Small intestine (tissue), 7 donors: ENCODE data around the gene KCTD19. TPM values are rescaled to one million over a fixed set of nuclear protein-coding genes. Genes with fewer than 3 reads are reported as not detected.

Experiments used
- DNase-seq, 2 donors: peaks; one replicate each; pipeline versions ENCODE4 v3.0.0 to v3.0.0-alpha.2; 2013
- FAIRE-seq: peaks from 2 replicates; lab custom pipeline; 2012; peaks lifted over from hg19 to GRCh38; lab: Jason Lieb, UNC
- H3K27ac ChIP-seq, 3 donors: one replicate each; pipeline ENCODE4 v1.5.1; 2013; ENCODE audit warnings: low read length in 2 of 3, mild to moderate bottlenecking in 2 of 3, control low read depth in 1 of 3, inconsistent platforms in 1 of 3, low read depth in 1 of 3, moderate library complexity in 1 of 3
- H3K27me3 ChIP-seq, 3 donors: one replicate each; pipeline ENCODE4 v1.6.1; 2013; ENCODE audit warnings: low read length in 3 of 3, inconsistent platforms in 1 of 3; ENCODE audit not compliant: control insufficient read depth in 3 of 3, insufficient read depth in 3 of 3
- H3K36me3 ChIP-seq, 3 donors: one replicate each; pipeline ENCODE4 v1.6.1; 2013; ENCODE audit warnings: low read length in 3 of 3, inconsistent platforms in 1 of 3, low read depth in 1 of 3, mild to moderate bottlenecking in 1 of 3, moderate library complexity in 1 of 3; ENCODE audit not compliant: control insufficient read depth in 3 of 3, insufficient read depth in 2 of 3
- H3K4me1 ChIP-seq, 3 donors: one replicate each; pipeline ENCODE4 v1.6.1; 2013; ENCODE audit warnings: low read length in 2 of 3, inconsistent platforms in 1 of 3, low read depth in 1 of 3, mild to moderate bottlenecking in 1 of 3, moderate library complexity in 1 of 3; ENCODE audit not compliant: control insufficient read depth in 3 of 3, insufficient read depth in 2 of 3
- H3K4me3 ChIP-seq, 3 donors: one replicate each; pipeline ENCODE4 v1.5.1; 2013; ENCODE audit warnings: low read length in 3 of 3, control low read depth in 1 of 3, inconsistent platforms in 1 of 3, low read depth in 1 of 3, mild to moderate bottlenecking in 1 of 3, moderate library complexity in 1 of 3
- H3K9me3 ChIP-seq, 2 donors: one replicate each; pipeline ENCODE4 v1.6.1; 2013; ENCODE audit warnings: low read depth in 1 of 2, low read length in 1 of 2; ENCODE audit not compliant: control insufficient read depth in 2 of 2, insufficient read depth in 1 of 2
- WGBS, 3 donors: extraction: QIAGEN DNeasy Blood & Tissue Kit; methylation state at CpG; one replicate each; pipeline ENCODE4 v1.1.7; 2013; 5-methylcytosine and 5-hydroxymethylcytosine counted together
- polyA plus RNA-seq, 4 donors: library from polyadenylated mRNA; stranded (reverse) in 3 of 4; unstranded in 1 of 4; fragments of 200-250 nt in 3 of 4; fragments of 120-200 nt in 1 of 4; gene quantifications; one replicate each; pipeline versions ENCODE4 v1.2.1 to v1.2.3, GENCODE V29; 2013
- donor health status: healthy with polysubstance abuse.
- donor health status: control.
- donor health status: control.
- donor health status: Bipolar disorder and iron deficiency.
- donor health status: healthy.

The KCTD19 gene
- polyA plus RNA-seq, 4 donors = 0.01 to 0.19 TPM; not detected in 2

GRCh38 chr16:67278773-67279295 lies 47.7 kb downstream of the KCTD19 start:
- FAIRE-seq = no peak
- H3K27ac ChIP-seq = peak overlapping the region in 1 of 3 donors; percentile 11

GRCh38 chr16:67277999-67278772 lies 48.4 kb downstream of the KCTD19 start:
- Histone ChIP-seq H3K4me3 (peak overlapping the region in 2 of 3 donors; percentile 51 to 57), H3K27ac (peak overlapping the region in 1 of 3 donors; percentile 24), H3K9me3 (no peaks in the 10 kb centered on the region), H3K36me3 (peaks cover 0 to 32% (median 0%) of the 10 kb centered on the region in 3 donors), H3K27me3 (no peaks in the 10 kb centered on the region), H3K4me1 (peaks cover 0 to 10% (median 4%) of the 10 kb centered on the region in 3 donors)
- 43 to 59% (median 43%) methylated on average over 13 of the region's 13 CpGs for WGBS, 3 donors
- DNase-seq (peak in 1 of 2 donors; percentile 34), FAIRE-seq (no peak)

More at GRCh38 chr16:67278773-67279295, 47.7 kb downstream of the KCTD19 start:
- H3K4me3 ChIP-seq = peak overlapping the region; percentile 51 to 66 (median 57)
- H3K36me3 ChIP-seq = peaks cover 0 to 32% (median 0%) of the 10 kb centered on the region in 3 donors
- H3K9me3 ChIP-seq = no peaks in the 10 kb centered on the region
- DNase-seq = peak in 1 of 2 donors; percentile 34
- peaks cover 0 to 10% (median 4%) of the 10 kb centered on the region in 3 donors for H3K4me1 ChIP-seq
- no peaks in the 10 kb centered on the region for H3K27me3 ChIP-seq
- WGBS, 3 donors = 1 to 2% (median 1%) methylated on average over 19 to 42 of the region's 42 CpGs

DNA sequence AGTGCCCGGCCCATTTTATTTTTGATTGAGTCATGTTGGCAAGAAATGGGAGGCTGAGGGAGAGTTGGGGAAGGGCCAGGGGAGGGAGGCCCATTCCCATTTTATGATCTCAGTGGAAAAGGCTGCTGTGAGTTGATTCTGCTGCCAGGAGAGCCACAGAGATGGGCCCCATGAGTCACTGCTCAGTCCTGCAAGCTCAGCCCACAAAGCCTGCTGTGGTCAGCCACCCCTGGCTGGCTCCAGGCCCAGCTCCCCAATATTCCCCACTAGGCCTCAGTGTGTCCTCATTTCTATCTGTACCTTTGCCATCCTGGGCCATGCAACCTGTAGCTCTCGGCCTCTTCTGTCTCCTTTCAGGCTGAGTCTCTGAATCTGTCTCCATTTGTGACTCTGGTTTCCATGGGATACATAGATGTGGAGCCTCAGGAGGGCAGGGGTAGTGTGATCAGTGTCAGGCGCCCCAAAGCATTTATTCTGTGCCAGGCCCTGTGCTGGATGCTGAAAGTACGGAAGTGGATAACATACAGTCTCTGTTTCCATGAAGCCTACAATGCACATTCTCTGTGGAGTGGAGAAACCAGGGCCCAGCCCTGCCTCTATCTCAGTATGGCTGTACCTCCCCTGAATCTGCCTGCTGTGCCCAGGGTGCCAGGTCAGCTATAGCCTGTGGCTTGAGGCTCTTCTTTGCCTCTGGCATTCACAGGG lies 49.1 kb downstream of the KCTD19 start:
- Histone ChIP-seq H3K27ac (peak overlapping the region in 1 of 3 donors; percentile 24), H3K27me3 (no peaks in the 10 kb centered on the region), H3K9me3 (no peaks in the 10 kb centered on the region), H3K4me3 (no peak overlapping the region), H3K36me3 (peaks cover 0 to 30% (median 0%) of the 10 kb centered on the region in 3 donors), H3K4me1 (peaks cover 0 to 10% (median 4%) of the 10 kb centered on the region in 3 donors)
- DNase-seq (peak in 1 of 2 donors; percentile 28), FAIRE-seq (no peak)
- 85 to 93% (median 89%) methylated on average over 4 of the region's 4 CpGs for WGBS, 3 donors

DNA sequence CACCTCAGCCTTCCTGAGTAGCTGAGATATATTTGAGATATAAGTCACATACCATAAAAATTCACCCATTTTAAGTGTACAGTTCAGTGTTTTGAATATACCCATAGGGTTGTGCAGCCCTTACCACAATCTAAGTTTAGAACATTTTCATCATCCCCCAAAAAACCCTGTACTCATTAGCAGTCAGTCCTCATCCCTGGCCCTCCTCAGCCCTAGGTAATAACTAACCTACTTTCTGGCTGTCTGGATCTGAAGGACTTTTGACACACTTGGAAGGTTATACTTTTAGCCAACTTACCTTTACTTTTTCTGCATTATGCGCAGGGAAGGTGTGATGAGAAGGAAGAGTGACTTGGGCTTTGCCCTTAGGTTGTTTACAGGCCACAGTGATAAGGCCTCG lies 51.2 kb downstream of the KCTD19 start:
- Histone ChIP-seq H3K27ac (no peak overlapping the region), H3K36me3 (peaks cover 0 to 21% (median 0%) of the 10 kb centered on the region in 3 donors), H3K4me1 (peaks cover 0 to 10% (median 4%) of the 10 kb centered on the region in 3 donors), H3K27me3 (no peaks in the 10 kb centered on the region), H3K4me3 (no peak overlapping the region), H3K9me3 (no peaks in the 10 kb centered on the region)
- 58 to 79% (median 74%) methylated on average over 2 of the region's 2 CpGs for WGBS, 3 donors
- DNase-seq (no peak), FAIRE-seq (no peak)

- Histone ChIP-seq H3K27ac (no peak overlapping the region), H3K4me3 (no peak overlapping the region), H3K9me3 (no peaks in the 10 kb centered on the region), H3K36me3 (peaks cover 0 to 7% (median 0%) of the 10 kb centered on the region in 3 donors), H3K4me1 (peaks cover 0 to 10% (median 0%) of the 10 kb centered on the region in 3 donors), H3K27me3 (no peaks in the 10 kb centered on the region)
- FAIRE-seq (no peak), DNase-seq (no peak)
- WGBS, 3 donors = 86 to 91% (median 88%) methylated on average over 4 of the region's 4 CpGs
These were observed 55.1 kb downstream of the KCTD19 start for GRCh38 chr16:67271446-67271845.

GRCh38 chr16:67270931-67271338 lies 55.6 kb downstream of the KCTD19 start:
- Histone ChIP-seq H3K27ac (no peak overlapping the region), H3K9me3 (no peaks in the 10 kb centered on the region), H3K36me3 (peaks cover 0 to 2% (median 0%) of the 10 kb centered on the region in 3 donors), H3K4me1 (peaks cover 0 to 10% (median 0%) of the 10 kb centered on the region in 3 donors), H3K27me3 (no peaks in the 10 kb centered on the region), H3K4me3 (no peak overlapping the region)
- DNase-seq = no peak
- FAIRE-seq = no peak
- 69 to 84% (median 81%) methylated on average over 11 of the region's 11 CpGs for WGBS, 3 donors

DNA sequence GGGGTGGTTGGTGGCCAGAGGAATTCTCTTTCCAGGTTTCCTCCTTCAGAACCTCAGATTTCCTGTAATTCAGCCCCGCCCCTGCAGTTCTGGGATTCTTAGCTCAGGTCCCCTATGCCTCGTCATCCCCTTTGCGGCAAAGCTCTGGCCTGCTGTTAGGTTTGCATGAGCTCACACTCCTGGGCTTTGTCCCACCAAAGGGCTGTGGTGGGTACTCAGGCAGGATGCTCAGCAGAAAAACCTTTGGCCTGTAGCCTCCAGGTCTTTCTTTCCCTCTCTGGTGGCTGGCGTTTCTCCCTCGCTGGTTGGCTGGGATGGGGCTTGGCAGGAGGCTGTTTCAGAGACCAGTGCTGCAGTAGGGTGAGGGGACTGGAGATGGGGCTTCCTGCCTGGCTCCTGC lies 56.8 kb downstream of the KCTD19 start:
- no peak for FAIRE-seq
- H3K4me3 ChIP-seq = no peak overlapping the region
- DNase-seq = no peak

DNA sequence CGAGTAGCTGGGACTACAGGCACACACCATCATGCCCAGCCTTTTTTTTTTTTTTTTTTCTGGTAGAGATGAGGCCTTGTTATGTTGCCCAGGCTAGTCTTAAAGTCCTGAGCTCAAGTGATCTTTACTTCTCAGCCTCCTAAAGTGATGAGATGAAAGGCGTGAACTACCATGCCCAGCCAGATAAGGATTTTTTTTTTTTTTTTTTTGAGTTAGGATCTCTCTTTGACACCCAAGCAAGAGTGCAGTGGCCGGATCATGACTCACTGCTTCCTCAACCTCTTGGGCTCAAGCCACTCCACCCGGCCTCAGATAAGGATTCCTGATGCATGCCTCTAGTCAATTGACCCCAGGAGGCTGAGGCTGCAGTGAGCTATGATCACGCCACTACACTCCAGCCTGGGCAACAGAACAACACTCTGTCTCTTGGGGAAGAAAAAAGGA lies 58.4 kb downstream of the KCTD19 start:
- 17 to 51% (median 43%) methylated on average over 5 of the region's 5 CpGs for WGBS, 3 donors
- Histone ChIP-seq H3K4me1 (peaks cover 0 to 10% (median 0%) of the 10 kb centered on the region in 3 donors), H3K27ac (peak overlapping the region in 1 of 3 donors; percentile 16), H3K9me3 (no peaks in the 10 kb centered on the region), H3K36me3 (no peaks in the 10 kb centered on the region), H3K27me3 (peaks cover 0 to 17% (median 0%) of the 10 kb centered on the region in 3 donors), H3K4me3 (no peak overlapping the region)
- FAIRE-seq (no peak), DNase-seq (peak; percentile 80 to 86)

More for the DNA sequence above, 56.8 kb downstream of the KCTD19 start:
- peaks cover 0 to 8% (median 0%) of the 10 kb centered on the region in 3 donors for H3K27me3 ChIP-seq
- peaks cover 0 to 10% (median 0%) of the 10 kb centered on the region in 3 donors for H3K4me1 ChIP-seq
- 34 to 60% (median 53%) methylated on average over 5 of the region's 5 CpGs for WGBS, 3 donors
- H3K36me3 ChIP-seq = no peaks in the 10 kb centered on the region
- H3K27ac ChIP-seq = no peak overlapping the region
- H3K9me3 ChIP-seq = no peaks in the 10 kb centered on the region
